ENCODE data around the gene CIPC.

The CIPC gene

DNA sequence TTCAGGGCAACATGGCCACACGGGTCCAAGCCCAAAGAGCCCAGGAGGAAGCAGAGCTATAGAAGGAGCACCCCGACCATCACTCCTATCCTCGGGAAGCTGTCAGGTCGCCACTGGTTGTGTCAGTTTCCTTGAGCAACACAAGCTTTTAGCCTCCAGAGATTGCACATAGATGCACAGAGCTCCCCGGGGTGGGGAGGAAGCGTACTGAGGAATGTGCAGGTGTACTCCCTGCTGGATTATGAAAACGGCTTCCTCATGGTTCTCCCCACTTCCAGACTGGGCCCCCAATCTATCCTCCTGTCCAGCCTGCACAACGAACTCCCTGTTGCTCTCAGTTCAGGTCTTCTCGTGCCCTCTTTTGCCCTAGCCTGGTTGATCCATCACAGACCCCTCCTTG is 39.3 kb upstream of the CIPC start:
- DNase-seq (ENCODE audit: low read depth in 1 of 2, low spot score in 1 of 2), result no peak
- Histone ChIP-seq H3K27me3 (ENCODE audit: insufficient read depth, poor library complexity, severe bottlenecking) (no peaks in the 10 kb centered on the region), H3K4me3 (replicated peaks; ENCODE audit: insufficient read depth, low read length) (no peak overlapping the region), H3K27ac (replicated peaks) (no peak overlapping the region)
- TF ChIP-seq, protein P1, sequence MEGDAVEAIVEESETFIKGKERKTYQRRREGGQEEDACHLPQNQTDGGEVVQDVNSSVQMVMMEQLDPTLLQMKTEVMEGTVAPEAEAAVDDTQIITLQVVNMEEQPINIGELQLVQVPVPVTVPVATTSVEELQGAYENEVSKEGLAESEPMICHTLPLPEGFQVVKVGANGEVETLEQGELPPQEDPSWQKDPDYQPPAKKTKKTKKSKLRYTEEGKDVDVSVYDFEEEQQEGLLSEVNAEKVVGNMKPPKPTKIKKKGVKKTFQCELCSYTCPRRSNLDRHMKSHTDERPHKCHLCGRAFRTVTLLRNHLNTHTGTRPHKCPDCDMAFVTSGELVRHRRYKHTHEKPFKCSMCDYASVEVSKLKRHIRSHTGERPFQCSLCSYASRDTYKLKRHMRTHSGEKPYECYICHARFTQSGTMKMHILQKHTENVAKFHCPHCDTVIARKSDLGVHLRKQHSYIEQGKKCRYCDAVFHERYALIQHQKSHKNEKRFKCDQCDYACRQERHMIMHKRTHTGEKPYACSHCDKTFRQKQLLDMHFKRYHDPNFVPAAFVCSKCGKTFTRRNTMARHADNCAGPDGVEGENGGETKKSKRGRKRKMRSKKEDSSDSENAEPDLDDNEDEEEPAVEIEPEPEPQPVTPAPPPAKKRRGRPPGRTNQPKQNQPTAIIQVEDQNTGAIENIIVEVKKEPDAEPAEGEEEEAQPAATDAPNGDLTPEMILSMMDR (IDR thresholded peaks at IDR 0.05; ENCODE audit: insufficient read depth, low read length), result no peak
- TF ChIP-seq, protein P2, sequence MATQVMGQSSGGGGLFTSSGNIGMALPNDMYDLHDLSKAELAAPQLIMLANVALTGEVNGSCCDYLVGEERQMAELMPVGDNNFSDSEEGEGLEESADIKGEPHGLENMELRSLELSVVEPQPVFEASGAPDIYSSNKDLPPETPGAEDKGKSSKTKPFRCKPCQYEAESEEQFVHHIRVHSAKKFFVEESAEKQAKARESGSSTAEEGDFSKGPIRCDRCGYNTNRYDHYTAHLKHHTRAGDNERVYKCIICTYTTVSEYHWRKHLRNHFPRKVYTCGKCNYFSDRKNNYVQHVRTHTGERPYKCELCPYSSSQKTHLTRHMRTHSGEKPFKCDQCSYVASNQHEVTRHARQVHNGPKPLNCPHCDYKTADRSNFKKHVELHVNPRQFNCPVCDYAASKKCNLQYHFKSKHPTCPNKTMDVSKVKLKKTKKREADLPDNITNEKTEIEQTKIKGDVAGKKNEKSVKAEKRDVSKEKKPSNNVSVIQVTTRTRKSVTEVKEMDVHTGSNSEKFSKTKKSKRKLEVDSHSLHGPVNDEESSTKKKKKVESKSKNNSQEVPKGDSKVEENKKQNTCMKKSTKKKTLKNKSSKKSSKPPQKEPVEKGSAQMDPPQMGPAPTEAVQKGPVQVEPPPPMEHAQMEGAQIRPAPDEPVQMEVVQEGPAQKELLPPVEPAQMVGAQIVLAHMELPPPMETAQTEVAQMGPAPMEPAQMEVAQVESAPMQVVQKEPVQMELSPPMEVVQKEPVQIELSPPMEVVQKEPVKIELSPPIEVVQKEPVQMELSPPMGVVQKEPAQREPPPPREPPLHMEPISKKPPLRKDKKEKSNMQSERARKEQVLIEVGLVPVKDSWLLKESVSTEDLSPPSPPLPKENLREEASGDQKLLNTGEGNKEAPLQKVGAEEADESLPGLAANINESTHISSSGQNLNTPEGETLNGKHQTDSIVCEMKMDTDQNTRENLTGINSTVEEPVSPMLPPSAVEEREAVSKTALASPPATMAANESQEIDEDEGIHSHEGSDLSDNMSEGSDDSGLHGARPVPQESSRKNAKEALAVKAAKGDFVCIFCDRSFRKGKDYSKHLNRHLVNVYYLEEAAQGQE (IDR thresholded peaks at IDR 0.05; ENCODE audit: insufficient replicate concordance, low read depth), result no peak
- TF ChIP-seq SPI1 (IDR thresholded peaks at IDR 0.05; ENCODE audit: borderline replicate concordance, low read depth), result no peak
- TF ChIP-seq POLR2AphosphoS5 (IDR thresholded peaks at IDR 0.05; ENCODE audit: low read depth), result no peak
- no peak for TF ChIP-seq GABPA (IDR thresholded peaks at IDR 0.05; ENCODE audit: low read depth)

DNA sequence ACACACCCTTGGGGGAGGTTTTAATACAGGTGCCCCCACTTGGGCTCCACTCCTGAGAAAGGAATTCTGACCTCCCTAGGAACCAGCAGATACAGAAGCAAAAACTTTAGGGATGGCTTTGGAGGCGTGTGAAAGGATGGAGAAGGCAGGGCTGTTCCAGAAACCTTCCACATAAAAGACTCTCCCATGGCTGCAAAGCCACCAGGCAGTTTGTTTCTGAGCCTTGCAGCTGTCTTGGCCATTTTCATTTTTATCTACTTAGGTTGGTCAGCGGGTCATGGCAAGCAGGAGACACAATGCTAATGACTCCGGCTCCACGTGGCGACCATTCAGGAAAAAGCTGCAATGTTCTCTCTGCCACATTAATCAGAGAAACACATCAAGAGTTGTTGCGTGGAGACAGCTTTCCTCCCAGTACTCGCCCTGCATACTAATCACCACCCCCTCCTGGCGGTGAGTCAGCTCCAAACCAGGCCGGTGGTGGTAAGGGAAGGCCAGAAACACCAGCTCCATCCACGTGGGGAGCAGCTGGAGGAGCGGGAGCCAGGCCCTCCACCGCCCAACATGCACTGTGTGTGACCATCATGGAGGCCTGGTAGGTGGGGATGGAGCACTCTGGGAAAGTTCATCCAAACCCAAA is 38.7 kb upstream of the CIPC start:
- peak in 1 of 2 experiments; percentile 15 for DNase-seq (ENCODE audit: low read depth in 1 of 2, low spot score in 1 of 2)

DNA sequence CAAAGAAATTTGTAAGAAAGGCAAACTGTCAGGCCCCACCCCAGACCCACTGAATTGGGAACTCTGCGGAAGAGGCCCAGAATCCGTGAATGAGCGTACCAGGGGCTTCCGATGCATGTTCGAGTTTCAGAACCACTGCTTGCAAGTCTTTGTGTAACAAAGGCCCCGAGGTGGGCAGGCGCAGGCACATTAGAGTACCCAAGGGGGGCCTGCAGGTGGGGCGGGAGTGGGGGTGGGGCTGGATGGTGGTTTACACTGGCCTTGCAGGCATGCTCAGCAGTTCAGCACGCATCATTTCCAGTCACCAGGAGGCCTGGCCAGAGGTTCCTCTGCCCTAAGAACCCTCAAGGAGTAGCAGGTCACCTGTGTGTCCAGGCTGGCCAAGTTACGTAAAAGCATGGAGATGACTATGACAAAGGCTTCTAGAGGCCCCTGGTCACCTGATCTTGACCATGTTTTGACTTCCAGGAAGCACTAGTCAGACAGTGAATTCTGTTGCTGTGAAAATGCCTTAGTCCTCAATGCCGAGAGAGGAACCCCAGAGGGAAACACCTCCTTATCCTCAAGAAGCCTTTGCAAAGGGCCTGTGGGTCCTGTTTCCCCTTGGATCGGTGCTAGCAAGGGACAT is 36.3 kb upstream of the CIPC start:
- H3K27me3 ChIP-seq (ENCODE audit: insufficient read depth, poor library complexity, severe bottlenecking), result no peaks in the 10 kb centered on the region
- TF ChIP-seq, protein P2 (IDR thresholded peaks at IDR 0.05; ENCODE audit: insufficient replicate concordance, low read depth), result no peak
- TF ChIP-seq SPI1 (IDR thresholded peaks at IDR 0.05; ENCODE audit: borderline replicate concordance, low read depth) (no peak), POLR2AphosphoS5 (IDR thresholded peaks at IDR 0.05; ENCODE audit: low read depth) (no peak), GABPA (IDR thresholded peaks at IDR 0.05; ENCODE audit: low read depth) (no peak)
- TF ChIP-seq, protein P1 (IDR thresholded peaks at IDR 0.05; ENCODE audit: insufficient read depth, low read length), result no peak
- H3K4me3 ChIP-seq (replicated peaks; ENCODE audit: insufficient read depth, low read length), result no peak overlapping the region
- H3K27ac ChIP-seq (replicated peaks), result no peak overlapping the region
- no peak for DNase-seq (ENCODE audit: low read depth in 1 of 2, low spot score in 1 of 2)

More for the DNA sequence above, 38.7 kb upstream of the CIPC start:
- Histone ChIP-seq H3K27ac (replicated peaks) (no peak overlapping the region), H3K27me3 (ENCODE audit: insufficient read depth, poor library complexity, severe bottlenecking) (no peaks in the 10 kb centered on the region), H3K4me3 (replicated peaks; ENCODE audit: insufficient read depth, low read length) (no peak overlapping the region)
- TF ChIP-seq SPI1 (IDR thresholded peaks at IDR 0.05; ENCODE audit: borderline replicate concordance, low read depth) (no peak), POLR2AphosphoS5 (IDR thresholded peaks at IDR 0.05; ENCODE audit: low read depth) (no peak), GABPA (IDR thresholded peaks at IDR 0.05; ENCODE audit: low read depth) (no peak)
- TF ChIP-seq, protein P1 (IDR thresholded peaks at IDR 0.05; ENCODE audit: insufficient read depth, low read length), result no peak
- TF ChIP-seq, protein P2 (IDR thresholded peaks at IDR 0.05; ENCODE audit: insufficient replicate concordance, low read depth), result no peak

All from HL-60 (cell line).